ENCODE data around the gene SOX8.

The SOX8 gene

DNA sequence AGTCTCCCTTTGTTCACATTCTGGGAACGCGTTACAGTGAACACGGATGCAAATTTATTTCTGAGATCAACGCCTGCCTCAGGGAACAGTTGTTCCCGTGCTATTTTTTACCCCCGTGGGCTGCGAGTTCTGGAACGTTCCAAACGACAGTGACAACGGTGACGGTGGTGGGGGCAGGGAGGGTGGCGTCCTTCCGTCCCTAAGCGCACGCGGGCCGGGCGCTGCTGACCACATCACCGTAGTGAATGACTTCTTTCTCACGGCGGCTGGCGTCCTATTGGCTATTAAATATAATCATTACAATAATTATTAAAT is 45.9 kb downstream of the SOX8 start:
- DNase-seq, result no peak

- DNase-seq, result no peak
Observed at GRCh38 chr16:1028056-1028455, 46.5 kb downstream of the SOX8 start.

DNA sequence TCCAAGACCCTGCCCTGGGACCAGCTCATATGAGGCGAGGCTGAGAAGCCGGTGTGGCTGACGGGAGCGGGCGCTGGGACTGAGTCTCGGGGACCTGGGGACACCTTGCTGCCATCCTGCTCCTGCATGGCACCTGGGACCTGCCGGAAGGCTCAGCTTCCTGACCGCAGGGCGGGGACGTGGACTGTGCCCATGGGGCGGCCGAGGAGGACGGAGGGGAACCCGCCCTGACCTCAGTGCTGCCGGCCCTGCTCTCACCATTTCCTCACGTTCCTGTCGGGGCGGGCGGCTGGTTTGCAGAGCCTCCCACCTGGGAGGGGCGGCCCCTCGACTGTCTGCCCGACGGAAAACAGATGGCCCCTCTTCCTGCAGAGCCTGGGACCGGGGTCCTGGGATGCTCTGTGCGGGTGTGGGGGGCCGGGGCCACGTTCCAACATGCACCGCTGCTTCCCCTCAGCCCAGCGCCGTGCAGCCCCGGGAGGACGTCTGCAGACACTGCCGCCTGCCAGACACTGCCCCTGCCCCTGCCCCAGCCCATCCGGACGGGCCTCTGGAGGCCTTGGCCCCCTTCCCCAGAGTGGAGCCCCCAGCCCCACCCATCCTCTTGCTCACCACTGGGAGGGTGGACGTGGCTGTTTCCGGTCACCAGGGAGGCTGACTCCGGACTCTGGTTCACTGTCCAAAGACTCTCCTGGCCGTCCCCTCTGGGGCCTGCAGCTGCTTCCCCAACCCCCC is 47.1 kb downstream of the SOX8 start:
- DNase-seq, result no peak

DNA sequence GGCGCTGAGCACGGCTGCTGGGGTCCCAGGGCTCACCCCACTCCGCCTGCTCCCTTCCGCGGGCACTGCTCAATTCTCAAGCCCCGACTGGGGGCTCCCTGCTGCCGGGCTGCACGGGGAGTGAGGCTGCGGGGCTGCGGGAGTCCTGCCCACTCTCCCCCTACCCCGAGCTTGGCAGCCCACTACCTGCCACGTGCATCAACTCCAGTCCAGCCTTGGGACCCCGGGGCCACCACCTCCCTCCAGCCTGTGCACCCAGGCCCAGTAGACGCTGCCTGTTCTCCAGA is 47.6 kb downstream of the SOX8 start:
- DNase-seq, result no peak

DNA sequence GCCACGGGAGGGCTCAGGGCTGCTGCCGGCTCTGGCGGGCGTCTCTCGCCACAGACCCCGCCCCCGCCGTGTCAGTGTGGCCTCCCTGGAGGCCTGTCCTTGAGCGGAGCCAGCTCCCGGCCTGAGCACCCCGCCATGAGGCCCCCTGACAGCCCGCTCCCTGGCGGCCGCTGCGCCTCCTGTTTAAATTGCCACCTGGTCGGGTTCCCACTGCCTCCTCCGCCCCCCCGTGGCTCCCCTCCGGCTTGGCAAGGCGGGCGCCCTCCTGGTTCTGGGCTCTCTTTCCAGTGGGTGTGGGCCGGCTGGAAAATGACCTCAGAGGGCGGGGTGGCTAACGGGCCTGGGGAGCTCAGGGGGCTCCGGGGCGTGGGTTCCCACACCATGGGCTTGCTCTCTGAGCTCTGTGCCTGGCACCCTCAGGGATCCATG is 48.9 kb downstream of the SOX8 start:
- DNase-seq, result no peak

DNA sequence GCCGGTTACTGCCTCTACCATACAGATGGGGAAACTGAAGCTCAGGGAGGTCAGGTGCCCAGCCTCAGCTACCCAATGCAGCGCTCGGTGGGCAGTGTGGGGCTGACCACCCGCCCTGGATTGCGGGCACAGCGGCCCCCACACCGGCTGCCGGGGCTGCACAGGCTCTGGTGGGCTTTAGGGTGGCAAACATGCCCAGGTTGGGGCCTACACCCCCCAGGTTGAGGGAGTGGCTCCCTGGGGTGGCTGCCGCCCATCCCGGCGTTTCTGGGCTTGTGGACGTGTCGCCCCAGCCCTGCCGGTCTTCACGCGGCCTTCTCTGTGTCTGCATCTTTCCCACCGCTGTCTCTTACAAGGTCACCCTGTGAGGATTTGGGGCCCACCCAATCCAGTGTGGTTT is 50.1 kb downstream of the SOX8 start:
- DNase-seq, result no peak

- no peak for DNase-seq
Observed at GRCh38 chr16:1032607-1033006, 51.0 kb downstream of the SOX8 start.

GRCh38 chr16:1033128-1033679 is 51.6 kb downstream of the SOX8 start:
- DNase-seq, result no peak

DNA sequence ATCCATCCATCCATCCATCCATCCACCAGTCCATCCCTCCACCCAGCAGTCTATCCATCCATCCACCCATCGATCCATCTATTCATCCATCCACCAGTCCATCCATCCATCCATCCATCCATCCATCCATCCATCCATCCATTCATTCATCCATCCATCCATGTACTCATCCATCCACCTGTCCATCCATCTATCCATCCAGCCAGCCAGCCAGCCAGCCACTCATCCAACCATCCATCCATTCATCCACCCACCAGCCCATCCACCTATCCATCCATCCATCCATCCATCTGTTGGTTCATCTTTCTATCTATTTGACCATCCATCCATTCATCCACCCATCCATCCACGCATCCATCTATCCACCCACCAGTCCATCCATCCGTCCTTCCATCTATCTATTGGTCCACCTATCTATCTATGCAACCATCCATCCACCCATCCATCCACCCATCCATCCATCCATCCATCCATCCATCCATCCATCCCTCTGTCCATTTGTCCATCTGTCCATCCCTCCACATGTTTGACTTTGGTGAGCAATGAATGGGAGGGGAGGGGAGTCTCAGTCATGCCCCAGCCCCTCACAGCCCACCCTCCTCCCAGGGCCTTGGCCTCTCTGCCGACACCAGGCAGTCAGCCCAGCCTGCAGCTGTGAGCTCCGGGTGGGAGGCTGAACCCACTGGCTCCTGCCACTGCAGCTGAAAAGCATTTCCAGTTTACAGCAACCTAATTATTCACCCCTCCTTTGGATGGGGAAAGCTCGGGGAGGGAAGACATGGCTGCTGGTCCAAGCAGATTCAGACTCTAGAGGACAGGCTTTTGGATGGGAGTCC is 52.9 kb downstream of the SOX8 start:
- no peak for DNase-seq

DNA sequence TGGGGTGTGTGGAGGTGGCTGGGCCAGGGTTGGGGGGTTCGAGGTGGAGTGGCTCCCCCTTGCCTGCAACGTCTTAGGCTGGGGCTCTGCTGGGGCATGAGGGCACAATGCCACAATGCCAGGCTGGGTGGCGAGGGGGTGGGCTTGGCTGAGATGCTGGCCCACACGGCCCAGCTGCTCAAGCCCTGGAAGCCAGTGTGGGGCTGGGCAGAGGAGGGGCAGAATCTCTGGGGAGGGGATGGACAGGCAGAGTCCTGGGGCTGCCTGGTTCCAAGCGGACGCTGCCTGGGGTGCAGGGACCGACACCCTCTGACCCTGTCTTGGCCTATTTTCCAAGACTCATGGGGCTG is 53.5 kb downstream of the SOX8 start:
- no peak for DNase-seq

DNA sequence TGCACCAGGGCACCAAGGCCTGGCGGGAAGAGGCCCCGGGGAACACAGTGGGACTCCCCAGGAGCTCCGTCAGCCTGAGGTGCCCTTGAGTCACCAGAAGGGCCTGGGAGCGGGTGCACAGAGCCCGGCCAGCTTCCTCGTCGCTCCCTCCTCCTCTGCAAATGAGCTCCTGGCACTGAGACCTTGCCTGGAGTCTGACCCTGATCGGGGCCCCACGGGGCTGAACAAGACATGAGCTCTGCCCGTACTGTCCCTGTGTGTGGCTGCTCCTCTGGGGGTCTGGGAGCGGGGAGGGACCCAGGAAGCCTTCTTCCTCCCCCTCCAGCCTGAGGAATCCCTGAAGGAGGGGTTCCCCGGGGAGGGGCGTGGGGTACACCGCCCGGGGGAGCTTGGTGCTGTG is 54.6 kb downstream of the SOX8 start:
- no peak for DNase-seq
